ENCODE measurements around the gene IL25.
"Not testable (repeated sequence)": the region's sequence is repeated elsewhere in the genome, so short reads cannot be mapped to it uniquely, and the experiment has no call there.

Gene IL25

DNA sequence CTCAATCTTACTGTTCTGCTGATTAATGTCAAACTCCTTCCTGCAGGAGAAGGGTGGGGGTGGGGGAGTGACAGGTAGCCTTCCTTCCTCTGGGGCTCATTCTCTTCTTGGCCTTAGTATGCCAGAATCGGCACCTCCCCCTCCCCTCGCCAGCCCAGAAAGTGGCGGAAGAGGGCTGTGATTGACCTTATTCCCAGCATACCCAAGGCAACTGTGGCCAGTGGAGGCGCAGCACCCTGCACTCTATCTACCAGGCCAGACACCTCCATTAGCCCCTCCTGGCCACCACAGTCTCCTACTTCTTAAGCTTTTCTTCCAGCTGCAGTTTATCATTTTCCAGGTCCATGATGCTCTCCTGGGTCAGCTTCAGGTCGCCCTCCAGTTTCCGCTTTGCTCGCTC is 20.0 kb downstream of the IL25 start:
- no peak for DNase-seq

DNA sequence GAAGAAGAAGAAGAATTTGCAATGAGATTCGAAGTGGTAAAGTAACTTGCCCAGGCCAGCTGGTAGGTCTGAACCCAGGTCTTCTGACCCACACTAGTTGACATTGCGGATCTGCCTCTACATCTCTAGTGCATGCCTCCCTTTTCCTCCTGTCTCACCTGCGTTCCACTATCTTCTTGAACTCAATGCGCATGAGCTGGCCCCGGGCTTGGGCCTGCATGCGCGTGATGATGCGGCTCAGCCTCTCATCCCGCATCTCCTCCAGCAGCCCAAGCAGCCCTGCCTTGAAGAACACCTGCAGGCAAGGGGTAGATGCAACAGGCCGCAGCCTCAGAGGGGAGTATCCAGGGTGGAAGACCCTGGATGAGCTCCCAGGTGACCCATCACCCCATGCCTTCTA is 23.5 kb downstream of the IL25 start:
- DNase-seq: no peak

- no peak for DNase-seq
Measured at GRCh38 chr14:23396781-23397407, 24.3 kb downstream of the IL25 start.

- DNase-seq: no peak
Measured at GRCh38 chr14:23398348-23398747, 25.7 kb downstream of the IL25 start.

DNA sequence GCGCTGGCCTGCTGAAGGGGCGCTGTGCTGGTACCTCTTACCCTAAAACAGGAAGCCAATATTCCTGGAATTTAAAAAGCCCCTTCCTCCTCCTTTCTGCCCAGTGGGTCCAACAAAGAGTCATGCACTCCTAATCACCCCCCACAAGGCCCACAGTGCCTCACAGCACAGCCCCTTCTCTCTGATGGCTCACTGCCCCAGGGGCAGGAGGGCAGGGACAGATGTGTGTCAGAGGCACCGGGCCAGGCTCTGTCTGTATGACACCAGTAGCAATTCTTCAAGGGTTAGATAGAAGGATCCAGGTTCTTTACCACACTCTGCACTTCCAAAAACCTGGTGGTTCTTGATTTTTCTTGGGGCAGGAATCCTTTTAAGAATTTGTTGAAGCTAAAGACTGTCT is 26.5 kb downstream of the IL25 start:
- DNase-seq: no peak

DNA sequence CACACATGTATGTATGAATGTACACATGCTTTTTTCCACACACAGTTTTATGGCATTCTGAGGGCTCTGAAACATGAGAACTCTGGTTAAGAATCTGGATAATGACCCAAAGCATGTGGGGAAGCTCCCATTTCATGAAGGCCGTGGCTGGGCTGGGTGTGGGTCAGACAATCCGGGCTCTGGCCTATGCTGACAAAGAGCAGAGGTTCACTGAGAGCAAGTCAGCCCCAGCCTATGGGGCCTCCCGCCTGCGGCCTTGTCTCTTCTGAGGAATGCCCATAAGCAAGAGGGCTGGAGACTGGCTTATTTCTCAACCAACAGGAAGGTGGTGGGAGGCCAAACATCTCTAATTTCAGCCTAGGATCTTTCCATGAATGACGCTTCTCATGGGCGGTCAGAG is 27.0 kb downstream of the IL25 start:
- DNase-seq: no peak

GRCh38 chr14:23400496-23401149 is 28.0 kb downstream of the IL25 start:
- not testable (repeated sequence) for DNase-seq

DNA sequence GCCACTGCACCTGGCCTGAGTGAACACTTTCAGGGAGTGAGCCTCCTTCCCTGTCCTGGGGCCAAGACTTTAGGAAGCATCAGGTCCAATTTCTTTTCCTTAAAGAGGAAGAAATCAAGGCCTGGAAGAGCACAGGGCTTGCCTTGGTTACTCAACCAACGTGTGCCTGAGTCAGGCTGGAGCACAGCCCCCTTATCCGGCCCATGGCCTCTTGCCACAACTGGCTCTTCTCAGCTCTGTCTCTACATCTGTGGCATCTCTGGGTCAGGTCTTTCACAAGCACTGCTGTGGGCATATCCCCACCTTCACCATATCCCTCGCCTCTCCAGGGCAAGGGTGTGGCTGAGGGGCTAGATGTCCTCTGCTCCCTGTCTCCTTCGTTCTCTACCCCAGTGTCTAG is 28.7 kb downstream of the IL25 start:
- no peak for DNase-seq

- DNase-seq: no peak
Measured at GRCh38 chr14:23402296-23403138, 29.9 kb downstream of the IL25 start.

DNA sequence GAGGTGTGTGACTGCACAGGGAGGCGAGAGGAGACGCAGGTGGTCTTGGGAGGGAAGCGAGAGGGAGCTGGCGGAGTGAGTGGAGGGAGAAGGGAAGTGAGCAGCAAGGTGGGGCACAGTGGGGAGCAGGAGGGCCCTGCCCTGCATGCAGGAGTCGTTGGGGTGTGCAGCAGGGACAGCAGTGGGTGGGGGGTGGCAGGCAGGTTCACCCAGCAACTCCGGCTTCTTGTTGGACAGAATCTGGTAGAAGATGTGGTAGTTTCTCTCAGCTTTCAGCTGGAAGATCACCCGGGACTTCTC is 30.5 kb downstream of the IL25 start:
- DNase-seq: no peak

DNA sequence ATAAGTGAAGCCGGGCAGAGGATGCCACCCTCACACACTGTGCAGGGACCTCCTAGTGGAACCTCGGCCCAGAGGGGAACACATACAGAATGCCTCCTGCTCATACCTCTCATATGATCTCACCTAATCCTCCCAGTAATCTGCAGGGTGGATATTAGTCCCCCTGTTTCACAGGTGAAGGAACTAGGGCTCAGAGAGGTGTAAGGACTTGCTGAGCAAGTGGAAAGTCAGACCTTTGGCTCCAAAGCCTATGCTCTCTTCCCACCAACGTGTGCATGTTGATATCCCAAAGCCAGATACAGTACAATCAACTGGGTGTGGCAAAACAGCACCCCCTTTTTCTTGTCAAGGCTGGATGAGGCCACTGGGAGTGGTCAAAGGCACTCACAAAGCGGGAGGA is 31.3 kb downstream of the IL25 start:
- no peak for DNase-seq

- DNase-seq: no peak
Measured at GRCh38 chr14:23404331-23404900, 31.8 kb downstream of the IL25 start.

- DNase-seq: no peak
Measured at GRCh38 chr14:23405096-23405495, 32.5 kb downstream of the IL25 start.

DNA sequence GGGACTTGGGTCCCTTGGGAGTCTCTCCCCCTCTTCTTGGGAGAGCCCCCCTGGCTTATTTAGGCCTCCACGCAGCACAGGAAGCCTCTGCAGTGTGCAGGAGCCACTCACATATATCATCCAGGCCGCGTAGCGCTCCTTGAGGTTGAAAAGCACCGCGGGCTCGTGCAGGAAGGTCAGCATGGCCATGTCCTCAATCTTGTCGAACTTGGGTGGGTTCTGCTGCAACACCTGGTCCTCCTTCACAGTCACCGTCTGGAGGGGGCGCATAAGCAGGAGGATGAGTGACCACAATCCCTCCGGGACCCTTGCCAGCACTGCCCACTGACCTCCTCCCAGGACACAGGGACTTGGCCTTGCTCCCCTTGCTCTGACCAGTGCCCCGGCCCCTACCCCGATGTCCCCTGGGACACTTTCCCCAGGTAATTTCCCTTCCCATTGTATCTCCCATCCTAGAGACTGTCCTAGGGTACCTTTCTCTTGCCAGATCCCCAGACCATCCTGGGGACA is 33.0 kb downstream of the IL25 start:
- DNase-seq: no peak

DNA sequence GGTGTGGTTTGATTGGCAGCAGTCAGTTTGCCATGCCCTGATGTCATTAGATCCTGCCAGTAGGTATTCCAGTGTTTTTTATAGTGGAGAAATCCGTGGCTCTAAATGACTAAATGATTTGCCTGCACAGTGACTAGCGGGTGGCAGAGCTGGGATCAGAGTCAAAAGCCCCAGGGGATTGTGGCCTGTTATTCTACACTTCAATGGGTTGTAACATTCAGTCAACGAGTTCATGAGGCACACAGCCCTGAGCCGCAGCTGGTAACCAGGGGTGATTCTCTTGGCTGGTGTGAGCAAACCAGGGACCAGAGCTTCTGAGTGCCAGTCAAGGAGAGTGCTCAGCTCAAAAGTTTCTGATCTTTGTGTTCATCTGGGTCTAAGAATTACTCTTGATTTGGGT is 33.6 kb downstream of the IL25 start:
- DNase-seq: no peak

DNA sequence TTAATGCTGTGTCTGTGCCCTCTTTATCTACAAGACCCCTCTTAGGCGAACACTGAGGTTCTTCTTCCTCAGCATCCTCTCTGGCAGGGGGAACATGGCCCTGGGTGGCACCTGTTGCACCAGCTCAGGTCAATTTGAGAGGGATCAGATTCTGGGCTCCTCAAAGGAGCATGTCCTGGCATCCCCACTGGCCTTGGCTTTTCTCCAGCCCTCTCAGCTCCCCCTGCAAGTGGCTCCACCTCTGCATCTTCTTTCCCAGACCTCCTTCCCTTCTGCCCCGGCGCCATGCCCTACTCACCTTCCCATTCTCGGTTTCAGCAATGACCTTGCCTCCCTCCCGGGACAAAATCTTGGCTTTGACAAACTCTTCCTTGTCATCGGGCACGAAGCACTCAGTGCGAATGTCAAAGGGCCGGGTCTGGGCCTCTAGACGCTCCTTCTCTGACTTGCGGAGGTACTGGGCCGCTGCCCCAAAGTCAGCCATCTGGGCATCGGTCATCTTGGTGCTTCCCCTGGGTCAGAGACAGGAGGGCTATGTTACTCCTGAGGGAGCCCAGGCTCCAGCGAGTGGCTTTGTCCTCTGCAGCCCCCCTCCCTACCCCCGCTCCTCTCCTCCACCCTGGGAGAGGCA is 34.2 kb downstream of the IL25 start:
- DNase-seq: no peak

- DNase-seq: no peak
Measured at GRCh38 chr14:23407516-23408306, 35.1 kb downstream of the IL25 start, which contains the start of gene MYH6. Gene MYH6, minus strand, starts transcription at chr14:23408273. Its CDS starts 1,050 bp downstream, at chr14:23407223.

DNA sequence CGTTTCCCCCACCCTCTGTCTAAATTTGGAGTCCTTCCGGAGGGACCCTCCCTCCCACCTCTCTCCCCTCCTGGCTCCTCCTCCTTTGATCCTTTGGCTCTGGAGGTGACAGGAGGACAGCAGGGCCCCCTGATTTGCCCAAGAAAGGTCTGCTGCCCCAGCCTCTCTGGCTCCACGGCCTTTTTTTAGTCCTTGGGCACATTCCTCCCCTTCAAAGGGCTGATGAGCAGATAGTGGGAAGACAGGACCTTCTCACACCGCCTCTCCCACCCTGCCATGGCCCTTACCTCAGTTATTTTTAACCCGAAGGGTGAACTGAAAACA is 35.7 kb downstream of the IL25 start:
- DNase-seq: no peak

- no peak for DNase-seq
Measured at GRCh38 chr14:23409475-23409874, 36.9 kb downstream of the IL25 start.

GRCh38 chr14:23409966-23410635 is 37.5 kb downstream of the IL25 start:
- DNase-seq: no peak

GRCh38 chr14:23411563-23412525 is 39.2 kb downstream of the IL25 start:
- DNase-seq: no peak

All from activated CD4-positive, alpha-beta T cell treated with anti-CD3 and anti-CD28 coated beads, Interleukin-2, amount 50 U/mL, for 4 hours (primary cell).